ENCODE data around the gene GALNT13. TPM values are rescaled to one million over a fixed set of nuclear protein-coding genes. Genes with fewer than 3 reads are reported as not detected.

The GALNT13 gene
- total and polyA plus RNA-seq, 2 donors (not counting 1 experiment from before 2014, with no cell fraction given), result not detected

DNA sequence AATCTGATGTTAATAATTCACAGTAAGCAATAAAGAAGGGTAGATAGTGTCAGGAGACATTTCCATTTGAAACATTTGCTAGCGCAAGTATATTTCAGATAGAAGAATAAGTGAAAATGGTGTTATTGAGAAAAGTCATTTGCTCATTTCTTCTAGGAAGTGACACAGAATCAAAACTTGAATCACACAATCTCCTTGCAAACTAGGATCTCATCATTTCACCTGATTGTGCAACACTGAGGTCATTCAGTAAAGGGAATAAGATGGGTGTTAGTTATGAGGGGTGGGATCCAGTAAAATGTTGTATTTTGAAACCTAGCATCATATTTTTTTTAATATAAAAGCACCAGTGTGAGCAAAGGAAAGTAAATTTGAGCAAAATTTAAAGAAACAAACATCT is 618.8 kb downstream of the GALNT13 start:
- H3K4me1 ChIP-seq (ENCODE audit: control insufficient read depth in 2 of 2, insufficient read depth in 2 of 2, low read length in 2 of 2), result no peaks in the 10 kb centered on the region
- H3K27ac Mint-ChIP-seq, result no peak overlapping the region

GRCh38 chr2:154495455-154495868 is 623.7 kb downstream of the GALNT13 start:
- no peak overlapping the region for H3K27ac Mint-ChIP-seq
- Histone ChIP-seq H3K79me2 (ENCODE audit: control insufficient read depth, insufficient read depth, low read length) (no peaks in the 10 kb centered on the region), H3K9me3 (ENCODE audit: control extremely low read depth in 1 of 3, control insufficient read depth in 2 of 3, insufficient read depth in 1 of 3, low read length in 2 of 3) (no peaks in the 10 kb centered on the region), H3K36me3 (replicated peaks in 1 of 2; ENCODE audit: control extremely low read depth in 1 of 2, control insufficient read depth in 1 of 2, extremely low read depth in 1 of 2, insufficient read depth in 2 of 2, low read length in 1 of 2) (no peaks in the 10 kb centered on the region), H3K4me2 (replicated peaks; ENCODE audit: low read depth, low read length, poor library complexity, severe bottlenecking) (no peak overlapping the region), H2AFZ (ENCODE audit: insufficient read depth, low read depth, low read length, poor library complexity, severe bottlenecking) (no peak overlapping the region), H3K4me3 (ENCODE audit: control extremely low read depth in 1 of 5, extremely low read depth in 1 of 5, insufficient read depth in 1 of 5, low read depth in 2 of 5, low read length in 4 of 5) (no peak overlapping the region), H3K27me3 (replicated peaks in 1 of 4; ENCODE audit: control extremely low read depth in 1 of 4, control insufficient read depth in 3 of 4, insufficient read depth in 4 of 4, low read length in 3 of 4) (no peaks in the 10 kb centered on the region), H3K4me1 (ENCODE audit: control insufficient read depth in 2 of 2, insufficient read depth in 2 of 2, low read length in 2 of 2) (no peaks in the 10 kb centered on the region), H4K20me1 (ENCODE audit: control insufficient read depth, insufficient read depth, low read length, poor library complexity, severe bottlenecking) (no peaks in the 10 kb centered on the region), H3K9ac (ENCODE audit: low read length) (no peak overlapping the region), H3K27ac (ENCODE audit: low read length in 2 of 2) (no peak overlapping the region)
- 80% methylated on average over 3 of the region's 4 CpGs for WGBS (ENCODE audit: insufficient coverage)
- peaks cover 2% of the 10 kb centered on the region for H3K9me3 Mint-ChIP-seq (ENCODE audit: insufficient read depth)
- no peaks in the 10 kb centered on the region for H3K4me1 Mint-ChIP-seq
- H3K4me3 Mint-ChIP-seq, result no peak overlapping the region
- intact Hi-C loops (cut with micrococcal nuclease), result no loop called here
- ChIA-PET POLR2A (no interaction called here), CTCF (no interaction called here)
- no peak for TF ChIP-seq EZH2 (IDR thresholded peaks at IDR 0.05; ENCODE audit: borderline replicate concordance, insufficient read depth, low read depth, low read length, poor library complexity, severe bottlenecking)
- TF ChIP-seq, protein P1, sequence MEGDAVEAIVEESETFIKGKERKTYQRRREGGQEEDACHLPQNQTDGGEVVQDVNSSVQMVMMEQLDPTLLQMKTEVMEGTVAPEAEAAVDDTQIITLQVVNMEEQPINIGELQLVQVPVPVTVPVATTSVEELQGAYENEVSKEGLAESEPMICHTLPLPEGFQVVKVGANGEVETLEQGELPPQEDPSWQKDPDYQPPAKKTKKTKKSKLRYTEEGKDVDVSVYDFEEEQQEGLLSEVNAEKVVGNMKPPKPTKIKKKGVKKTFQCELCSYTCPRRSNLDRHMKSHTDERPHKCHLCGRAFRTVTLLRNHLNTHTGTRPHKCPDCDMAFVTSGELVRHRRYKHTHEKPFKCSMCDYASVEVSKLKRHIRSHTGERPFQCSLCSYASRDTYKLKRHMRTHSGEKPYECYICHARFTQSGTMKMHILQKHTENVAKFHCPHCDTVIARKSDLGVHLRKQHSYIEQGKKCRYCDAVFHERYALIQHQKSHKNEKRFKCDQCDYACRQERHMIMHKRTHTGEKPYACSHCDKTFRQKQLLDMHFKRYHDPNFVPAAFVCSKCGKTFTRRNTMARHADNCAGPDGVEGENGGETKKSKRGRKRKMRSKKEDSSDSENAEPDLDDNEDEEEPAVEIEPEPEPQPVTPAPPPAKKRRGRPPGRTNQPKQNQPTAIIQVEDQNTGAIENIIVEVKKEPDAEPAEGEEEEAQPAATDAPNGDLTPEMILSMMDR (IDR thresholded peaks at IDR 0.05), result no peak
- no peaks in the 10 kb centered on the region for H3K27me3 Mint-ChIP-seq
- DNase-seq, result no peak
- no peak for ATAC-seq (ENCODE audit: low read depth)

More for the DNA sequence above, 618.8 kb downstream of the GALNT13 start:
- no CpG with 5 or more reads among the region's 1 CpG for WGBS (ENCODE audit: insufficient coverage)
- no peak for TF ChIP-seq EZH2 (IDR thresholded peaks at IDR 0.05; ENCODE audit: borderline replicate concordance, insufficient read depth, low read depth, low read length, poor library complexity, severe bottlenecking)
- TF ChIP-seq, protein P1 (IDR thresholded peaks at IDR 0.05), result no peak
- intact Hi-C loops (cut with micrococcal nuclease), result no loop called here
- H3K36me3 ChIP-seq (replicated peaks in 1 of 2; ENCODE audit: control extremely low read depth in 1 of 2, control insufficient read depth in 1 of 2, extremely low read depth in 1 of 2, insufficient read depth in 2 of 2, low read length in 1 of 2), result no peaks in the 10 kb centered on the region
- ChIA-PET CTCF (no interaction called here), POLR2A (no interaction called here)
- H3K4me2 ChIP-seq (replicated peaks; ENCODE audit: low read depth, low read length, poor library complexity, severe bottlenecking), result no peak overlapping the region
- Mint-ChIP-seq H3K27me3 (no peaks in the 10 kb centered on the region), H3K4me3 (no peak overlapping the region), H3K4me1 (no peaks in the 10 kb centered on the region), H3K9me3 (ENCODE audit: insufficient read depth) (peaks cover 2% of the 10 kb centered on the region)
- no peak overlapping the region for H3K9ac ChIP-seq (ENCODE audit: low read length)
- no peaks in the 10 kb centered on the region for H3K9me3 ChIP-seq (ENCODE audit: control extremely low read depth in 1 of 3, control insufficient read depth in 2 of 3, insufficient read depth in 1 of 3, low read length in 2 of 3)
- ATAC-seq (ENCODE audit: low read depth) (no peak), DNase-seq (no peak)
- H3K27me3 ChIP-seq (replicated peaks in 1 of 4; ENCODE audit: control extremely low read depth in 1 of 4, control insufficient read depth in 3 of 4, insufficient read depth in 4 of 4, low read length in 3 of 4), result no peaks in the 10 kb centered on the region
- H4K20me1 ChIP-seq (ENCODE audit: control insufficient read depth, insufficient read depth, low read length, poor library complexity, severe bottlenecking), result no peaks in the 10 kb centered on the region
- no peak overlapping the region for H3K27ac ChIP-seq (ENCODE audit: low read length in 2 of 2)
- no peaks in the 10 kb centered on the region for H3K79me2 ChIP-seq (ENCODE audit: control insufficient read depth, insufficient read depth, low read length)
- no peak overlapping the region for H3K4me3 ChIP-seq (ENCODE audit: control extremely low read depth in 1 of 5, extremely low read depth in 1 of 5, insufficient read depth in 1 of 5, low read depth in 2 of 5, low read length in 4 of 5)
- H2AFZ ChIP-seq (ENCODE audit: insufficient read depth, low read depth, low read length, poor library complexity, severe bottlenecking), result no peak overlapping the region
